Mesendoderm (in vitro differentiated cells): ENCODE measurements around the gene DNAJC1.

ENCODE experiments used
- DNase-seq: peaks from one replicate; pipeline ENCODE4 v3.0.0; 2013
- H2AK5ac ChIP-seq: 2 replicates; pipeline ENCODE4 v1.6.1; 2013; ENCODE audit warnings: low read length, inconsistent platforms
- H2BK120ac ChIP-seq: 2 replicates; pipeline ENCODE4 v1.6.1; 2013; ENCODE audit warnings: low read depth, mild to moderate bottlenecking, low read length, moderate library complexity, mixed read lengths
- H2BK15ac ChIP-seq: replicated peaks from 2 replicates; pipeline ENCODE4 v1.6.1; 2013; ENCODE audit warnings: low read depth, mild to moderate bottlenecking, moderate library complexity
- H2BK5ac ChIP-seq: 2 replicates; pipeline ENCODE4 v1.6.1; 2013; ENCODE audit warnings: low read length, inconsistent platforms
- H3K18ac ChIP-seq: 2 replicates; pipeline ENCODE4 v1.6.1; 2013; ENCODE audit warnings: mild to moderate bottlenecking, low read length, mixed read lengths
- H3K23ac ChIP-seq: one replicate; pipeline ENCODE4 v1.6.1; 2013; ENCODE audit warnings: low read length
- H3K27ac ChIP-seq: 2 replicates; pipeline ENCODE4 v1.5.1; 2013; ENCODE audit warnings: low read depth, mild to moderate bottlenecking, inconsistent platforms, low read length, moderate library complexity
- H3K27me3 ChIP-seq: 2 replicates; pipeline ENCODE4 v1.6.1; 2013; ENCODE audit warnings: low read length, control low read depth, mild to moderate bottlenecking, inconsistent platforms; ENCODE audit not compliant: insufficient read depth, poor library complexity
- H3K36me3 ChIP-seq: 2 replicates; pipeline ENCODE4 v1.6.1; 2013; ENCODE audit warnings: low read length, inconsistent platforms; ENCODE audit not compliant: control insufficient read depth, insufficient read depth
- H3K4ac ChIP-seq: one replicate; pipeline ENCODE4 v1.6.1; 2013; ENCODE audit warnings: low read depth, mild to moderate bottlenecking, low read length, moderate library complexity
- H3K4me1 ChIP-seq: 2 replicates; pipeline ENCODE4 v1.6.1; 2013; ENCODE audit warnings: low read depth, low read length, inconsistent platforms; ENCODE audit not compliant: control insufficient read depth
- H3K4me2 ChIP-seq: 2 replicates; pipeline ENCODE4 v1.6.1; 2013; ENCODE audit warnings: low read length
- H3K4me3 ChIP-seq: 2 replicates; pipeline ENCODE4 v1.5.1; 2013; ENCODE audit warnings: mild to moderate bottlenecking, low read length
- H3K56ac ChIP-seq: one replicate; pipeline ENCODE4 v1.6.1; 2013; ENCODE audit warnings: low read length
- H3K79me1 ChIP-seq: 2 replicates; pipeline ENCODE4 v1.6.1; 2013; ENCODE audit warnings: low read length, inconsistent platforms
- H3K79me2 ChIP-seq: 2 replicates; pipeline ENCODE4 v1.6.1; 2013; ENCODE audit warnings: mild to moderate bottlenecking, low read length; ENCODE audit not compliant: control insufficient read depth, insufficient read depth
- H3K9ac ChIP-seq: 2 replicates; pipeline ENCODE4 v1.6.1; 2013; ENCODE audit warnings: low read length, inconsistent platforms
- H4K5ac ChIP-seq: one replicate; pipeline ENCODE4 v1.6.1; 2013; ENCODE audit warnings: low read length
- H4K8ac ChIP-seq: one replicate; pipeline ENCODE4 v1.6.1; 2013; ENCODE audit warnings: low read depth, mild to moderate bottlenecking, control low read depth, low read length, moderate library complexity
- WGBS: extraction: QIAGEN DNeasy Blood & Tissue Kit; methylation state at CpG from one replicate; pipeline ENCODE4 v1.1.7; 2013; ENCODE audit warnings: low lambda C conversion rate, missing lambda C conversion rate; ENCODE audit not compliant: insufficient coverage; ENCODE audit errors: extremely low coverage; 5-methylcytosine and 5-hydroxymethylcytosine counted together

DNAJC1 gene

DNA sequence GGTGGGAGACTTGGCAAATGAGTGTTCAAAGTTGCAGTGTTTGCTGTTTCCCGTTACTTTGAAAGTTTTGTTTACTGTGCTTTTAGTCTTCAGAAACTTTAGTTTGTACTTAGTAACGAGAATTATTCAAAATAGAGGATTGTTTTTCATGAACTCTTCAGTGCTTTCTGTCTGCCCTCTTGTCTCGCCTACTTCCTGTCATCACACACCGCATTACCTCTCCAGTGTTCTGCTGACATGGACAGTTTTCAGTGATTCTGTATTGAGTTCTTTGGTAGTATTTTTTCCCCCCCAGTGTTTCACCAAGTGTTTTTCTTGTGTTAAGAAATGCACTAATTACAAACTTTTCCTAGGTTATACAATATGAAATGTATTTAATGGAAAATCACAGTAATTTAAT is 262.5 kb downstream of the DNAJC1 start:
- Histone ChIP-seq H2BK5ac (no peak overlapping the region), H3K56ac (no peak overlapping the region), H3K79me2 (no peaks in the 10 kb centered on the region), H3K36me3 (peaks cover 3% of the 10 kb centered on the region), H4K5ac (no peak overlapping the region), H3K4me1 (no peaks in the 10 kb centered on the region), H3K4me3 (no peak overlapping the region), H2AK5ac (no peak overlapping the region), H3K4ac (no peak overlapping the region), H2BK15ac (no peak overlapping the region), H3K9ac (no peak overlapping the region), H3K79me1 (peaks cover 4% of the 10 kb centered on the region), H3K4me2 (no peak overlapping the region), H2BK120ac (no peak overlapping the region), H3K18ac (no peak overlapping the region), H3K27me3 (no peaks in the 10 kb centered on the region), H3K23ac (no peak overlapping the region), H3K27ac (no peak overlapping the region), H4K8ac (no peak overlapping the region)
- WGBS = no CpG with 5 or more reads among the region's 4 CpGs
- no peak for DNase-seq

DNA sequence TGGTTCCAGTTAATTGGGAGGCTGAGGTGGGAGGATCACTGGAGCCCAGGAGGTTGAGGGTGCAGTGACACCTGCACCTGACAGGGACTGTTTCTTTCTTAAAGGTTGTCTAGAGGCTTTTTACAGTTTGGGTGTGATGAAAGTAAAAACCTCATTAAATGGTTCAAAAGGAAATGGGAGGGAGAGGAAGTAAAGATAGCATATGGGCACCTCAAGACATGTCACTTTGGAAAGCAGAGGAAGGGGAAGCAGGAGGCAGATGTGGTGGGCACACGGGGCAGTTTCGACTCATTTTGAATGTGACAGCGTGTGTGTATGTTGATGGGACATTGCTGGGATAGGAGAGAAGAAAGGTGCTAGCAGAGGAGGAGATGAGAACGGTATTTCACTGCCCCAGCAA is 266.4 kb downstream of the DNAJC1 start:
- no peak overlapping the region for H2BK120ac ChIP-seq
- no peak overlapping the region for H3K4ac ChIP-seq
- no peak overlapping the region for H4K8ac ChIP-seq
- H3K36me3 ChIP-seq = peaks cover 5% of the 10 kb centered on the region
- no peaks in the 10 kb centered on the region for H3K27me3 ChIP-seq
- no peak overlapping the region for H3K4me3 ChIP-seq
- H3K18ac ChIP-seq = no peak overlapping the region
- H3K79me2 ChIP-seq = no peaks in the 10 kb centered on the region
- no peak overlapping the region for H2BK15ac ChIP-seq
- no peak overlapping the region for H3K4me2 ChIP-seq
- H3K79me1 ChIP-seq = peaks cover 9% of the 10 kb centered on the region
- no peak overlapping the region for H3K9ac ChIP-seq
- no CpG with 5 or more reads among the region's 4 CpGs for WGBS
- no peak overlapping the region for H3K27ac ChIP-seq
- H2BK5ac ChIP-seq = no peak overlapping the region
- H4K5ac ChIP-seq = no peak overlapping the region
- no peak for DNase-seq
- no peaks in the 10 kb centered on the region for H3K4me1 ChIP-seq
- no peak overlapping the region for H3K56ac ChIP-seq
- H2AK5ac ChIP-seq = no peak overlapping the region
- H3K23ac ChIP-seq = no peak overlapping the region

DNA sequence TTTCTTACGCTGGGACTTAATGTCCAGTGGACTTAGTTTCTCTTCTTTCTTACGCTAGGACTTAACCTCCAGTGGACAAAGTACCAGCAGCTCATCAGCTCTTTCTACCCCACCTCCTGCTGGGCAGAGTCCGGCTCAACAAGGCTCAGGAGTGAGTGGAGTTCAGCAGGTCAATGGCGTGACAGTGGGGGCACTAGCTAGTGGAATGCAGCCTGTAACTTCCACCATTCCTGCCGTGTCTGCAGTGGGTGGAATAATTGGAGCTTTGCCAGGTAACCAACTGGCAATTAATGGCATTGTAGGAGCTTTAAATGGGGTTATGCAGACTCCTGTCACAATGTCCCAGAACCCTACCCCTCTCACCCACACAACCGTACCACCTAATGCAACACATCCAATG is 269.8 kb downstream of the DNAJC1 start:
- H3K79me2 ChIP-seq = no peaks in the 10 kb centered on the region
- no peak overlapping the region for H4K5ac ChIP-seq
- H3K56ac ChIP-seq = peak overlapping the region; percentile 28
- no peak overlapping the region for H3K4me2 ChIP-seq
- H3K36me3 ChIP-seq = peaks cover 5% of the 10 kb centered on the region
- DNase-seq = no peak
- H2BK15ac ChIP-seq = no peak overlapping the region
- WGBS = no CpG with 5 or more reads among the region's 6 CpGs
- no peak overlapping the region for H3K18ac ChIP-seq
- H3K9ac ChIP-seq = no peak overlapping the region
- peaks cover 2% of the 10 kb centered on the region for H3K4me1 ChIP-seq
- no peak overlapping the region for H2BK120ac ChIP-seq
- H4K8ac ChIP-seq = no peak overlapping the region
- no peak overlapping the region for H3K4ac ChIP-seq
- no peak overlapping the region for H2AK5ac ChIP-seq
- no peaks in the 10 kb centered on the region for H3K27me3 ChIP-seq
- H3K79me1 ChIP-seq = peaks cover 11% of the 10 kb centered on the region
- no peak overlapping the region for H3K23ac ChIP-seq
- no peak overlapping the region for H3K27ac ChIP-seq
- no peak overlapping the region for H2BK5ac ChIP-seq
- no peak overlapping the region for H3K4me3 ChIP-seq

DNA sequence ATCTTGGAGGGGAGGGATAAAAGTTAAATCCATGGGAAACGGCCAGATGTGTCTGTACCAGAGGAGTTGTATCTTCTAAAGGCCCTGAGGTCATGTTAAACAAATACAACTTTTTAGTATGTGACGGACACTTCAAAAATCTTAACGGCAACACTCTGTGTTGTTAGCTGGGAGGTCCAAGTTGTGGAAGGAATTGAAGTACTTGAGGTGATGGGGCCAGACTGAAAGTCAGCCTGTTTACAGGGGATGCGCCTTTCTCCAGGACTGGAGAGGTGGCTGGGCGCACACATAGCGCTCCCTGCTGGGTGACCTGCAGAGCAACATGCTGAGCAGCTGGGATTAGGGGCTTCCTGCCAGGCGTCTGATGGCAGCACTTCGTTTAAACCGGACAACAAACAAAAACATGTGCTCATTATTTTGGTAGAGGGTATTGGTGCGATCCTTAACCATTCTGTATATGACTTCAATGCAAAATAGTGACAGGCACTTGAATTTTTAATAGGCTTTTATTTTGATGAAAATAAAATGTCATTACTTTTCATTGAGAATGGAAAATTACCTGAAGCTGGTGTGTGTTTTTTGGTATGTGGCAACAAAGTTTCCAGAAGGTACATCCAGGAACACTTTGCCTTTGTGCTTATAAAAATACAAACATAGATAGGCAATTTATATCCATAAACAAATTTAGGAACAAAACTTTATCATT is 271.3 kb downstream of the DNAJC1 start:
- Histone ChIP-seq H2BK15ac (no peak overlapping the region), H4K5ac (no peak overlapping the region), H3K23ac (no peak overlapping the region), H3K4ac (no peak overlapping the region), H3K36me3 (peaks cover 5% of the 10 kb centered on the region), H3K27ac (no peak overlapping the region), H3K9ac (no peak overlapping the region), H2BK120ac (no peak overlapping the region), H3K4me3 (no peak overlapping the region), H3K4me1 (peaks cover 4% of the 10 kb centered on the region), H3K79me2 (no peaks in the 10 kb centered on the region), H4K8ac (no peak overlapping the region), H3K4me2 (no peak overlapping the region), H2BK5ac (no peak overlapping the region), H3K18ac (no peak overlapping the region), H2AK5ac (no peak overlapping the region), H3K56ac (no peak overlapping the region), H3K27me3 (no peaks in the 10 kb centered on the region), H3K79me1 (peaks cover 11% of the 10 kb centered on the region)
- DNase-seq = peak; percentile 93
- no CpG with 5 or more reads among the region's 10 CpGs for WGBS

DNA sequence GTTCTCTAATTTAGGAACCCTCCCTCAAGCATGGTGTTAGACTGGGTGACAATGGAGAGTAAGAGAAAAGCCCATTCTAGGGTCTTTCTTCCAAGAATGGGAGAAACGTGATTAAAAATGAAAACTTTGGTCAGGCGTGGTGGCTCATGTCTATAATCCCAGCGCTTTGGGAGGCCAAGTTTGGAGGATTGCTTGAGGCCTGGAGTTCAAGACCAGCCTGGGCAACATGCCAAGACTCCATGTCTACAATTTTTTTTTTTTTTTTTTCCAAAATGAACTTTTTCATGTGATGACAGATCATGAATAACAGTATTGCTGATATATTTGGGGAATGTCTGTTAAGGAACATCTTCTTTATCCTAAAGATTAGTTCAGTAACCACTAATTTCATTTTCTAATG is 274.9 kb downstream of the DNAJC1 start:
- Histone ChIP-seq H3K79me1 (peaks cover 2% of the 10 kb centered on the region), H4K5ac (no peak overlapping the region), H3K27ac (no peak overlapping the region), H3K79me2 (no peaks in the 10 kb centered on the region), H2BK120ac (peak overlapping the region; percentile 8), H2AK5ac (no peak overlapping the region), H3K9ac (no peak overlapping the region), H3K4ac (no peak overlapping the region), H3K23ac (no peak overlapping the region), H3K27me3 (no peaks in the 10 kb centered on the region), H3K56ac (peak overlapping the region; percentile 36), H3K4me1 (peaks cover 4% of the 10 kb centered on the region), H3K18ac (peak overlapping the region; percentile 97), H4K8ac (peak overlapping the region; percentile 56), H3K4me2 (no peak overlapping the region), H3K4me3 (no peak overlapping the region), H2BK5ac (peak overlapping the region; percentile 12), H3K36me3 (no peaks in the 10 kb centered on the region), H2BK15ac (no peak overlapping the region)
- DNase-seq = no peak
- WGBS = no CpG with 5 or more reads among the region's 3 CpGs
